Measurements from ENCODE around the gene TMEM138. TPM values are rescaled to one million over a fixed set of nuclear protein-coding genes. Genes with fewer than 3 reads are reported as not detected.
"Not testable (repeated sequence)": the region's sequence is repeated elsewhere in the genome, so short reads cannot be mapped to it uniquely, and the experiment has no call there.

Gene TMEM138
- total RNA-seq, 2 experiments from 2014 or later, result 48.3 to 60.6 TPM

- DNase-seq (no peak), ATAC-seq (no peak)
- H3K4me3 Mint-ChIP-seq, result no peak overlapping the region
- no peaks in the 10 kb centered on the region for H3K9me3 Mint-ChIP-seq (ENCODE audit: low read depth)
- H3K4me1 Mint-ChIP-seq, result no peaks in the 10 kb centered on the region
- H3K27ac Mint-ChIP-seq, result no peak overlapping the region
- CTCF ChIA-PET, result interaction anchor here (1.2 kb wide), 1 partner anchor 41 kb away, joined by 3 read pairs; no protein-coding TSS in a partner anchor
- H3K27me3 Mint-ChIP-seq, result no peaks in the 10 kb centered on the region
- H3K36me3 Mint-ChIP-seq, result peaks cover 19% of the 10 kb centered on the region
These were observed 15.4 kb downstream of the TMEM138 start for GRCh38 chr11:61377461-61378160.

- CTCF ChIA-PET, result interaction anchor here (1.2 kb wide), 1 partner anchor 16 kb away, joined by 4 read pairs; the partner anchor contains the start of gene TMEM138
- Mint-ChIP-seq H3K4me1 (no peaks in the 10 kb centered on the region), H3K36me3 (peaks cover 16% of the 10 kb centered on the region), H3K4me3 (no peak overlapping the region), H3K9me3 (ENCODE audit: low read depth) (no peaks in the 10 kb centered on the region), H3K27ac (no peak overlapping the region), H3K27me3 (no peaks in the 10 kb centered on the region)
- no peak for DNase-seq
- no peak for ATAC-seq
These were observed 16.6 kb downstream of the TMEM138 start for GRCh38 chr11:61378713-61379313.

- no peaks in the 10 kb centered on the region for H3K9me3 Mint-ChIP-seq (ENCODE audit: low read depth)
- no peaks in the 10 kb centered on the region for H3K27me3 Mint-ChIP-seq
- ATAC-seq (no peak), DNase-seq (no peak)
- CTCF ChIA-PET, result interaction anchor here (0.7 to 1.0 kb wide), 3 partner anchors 39 to 90 kb away, joined by 3 to 5 read pairs (median 4); no protein-coding TSS in a partner anchor
- H3K4me3 Mint-ChIP-seq, result no peak overlapping the region
- H3K36me3 Mint-ChIP-seq, result peaks cover 4% of the 10 kb centered on the region
- H3K27ac Mint-ChIP-seq, result no peak overlapping the region
- peaks cover 5% of the 10 kb centered on the region for H3K4me1 Mint-ChIP-seq
These were observed 18.7 kb downstream of the TMEM138 start for GRCh38 chr11:61380884-61381283.

GRCh38 chr11:61383859-61384258, 21.7 kb downstream of the TMEM138 start:
- not testable (repeated sequence) for H3K9me3 Mint-ChIP-seq (ENCODE audit: low read depth); H3K27me3 Mint-ChIP-seq
- CTCF ChIA-PET, result interaction anchor here (1.2 to 8.1 kb wide), 7 partner anchors 9 to 131 kb away, joined by 4 to 261 read pairs (median 18); partner anchors contain the start of genes CYB561A3, DDB1, TKFC and TMEM138

GRCh38 chr11:61384271-61385242, 22.4 kb downstream of the TMEM138 start:
- no peak overlapping the region for H3K27ac Mint-ChIP-seq
- H3K27me3 Mint-ChIP-seq, result no peaks in the 10 kb centered on the region
- DNase-seq (no peak), ATAC-seq (no peak)
- no peak overlapping the region for H3K4me3 Mint-ChIP-seq
- peaks cover 5% of the 10 kb centered on the region for H3K4me1 Mint-ChIP-seq
- no peaks in the 10 kb centered on the region for H3K9me3 Mint-ChIP-seq (ENCODE audit: low read depth)
- CTCF ChIA-PET, result interaction anchor here (0.8 to 8.1 kb wide), 26 partner anchors 10 to 554 kb away, joined by 3 to 261 read pairs (median 12); partner anchors contain the start of genes CPSF7, CYB561A3, DDB1 and SDHAF2
- H3K36me3 Mint-ChIP-seq, result no peaks in the 10 kb centered on the region

More at GRCh38 chr11:61383859-61384258, 21.7 kb downstream of the TMEM138 start:
- H3K4me1 Mint-ChIP-seq, DNase-seq, H3K4me3 Mint-ChIP-seq, ATAC-seq, H3K36me3 Mint-ChIP-seq, H3K27ac Mint-ChIP-seq: not testable (repeated sequence)

GRCh38 chr11:61390161-61390560, 28.0 kb downstream of the TMEM138 start:
- peaks cover 28% of the 10 kb centered on the region for H3K4me1 Mint-ChIP-seq
- H3K4me3 Mint-ChIP-seq, result no peak overlapping the region
- DNase-seq (no peak), ATAC-seq (no peak)
- H3K27me3 Mint-ChIP-seq, result no peaks in the 10 kb centered on the region
- no peak overlapping the region for H3K27ac Mint-ChIP-seq
- CTCF ChIA-PET, result interaction anchor here (0.7 to 7.6 kb wide), 2 partner anchors 55 to 81 kb away, joined by 3 to 71 read pairs; no protein-coding TSS in a partner anchor
- H3K9me3 Mint-ChIP-seq (ENCODE audit: low read depth), result no peaks in the 10 kb centered on the region
- peaks cover 9% of the 10 kb centered on the region for H3K36me3 Mint-ChIP-seq

GRCh38 chr11:61392981-61393595, 30.9 kb downstream of the TMEM138 start:
- no peaks in the 10 kb centered on the region for H3K9me3 Mint-ChIP-seq (ENCODE audit: low read depth)
- ATAC-seq (no peak), DNase-seq (no peak)
- CTCF ChIA-PET, result interaction anchor here (0.8 to 7.6 kb wide), 10 partner anchors 7 to 354 kb away, joined by 3 to 71 read pairs (median 10); partner anchors contain the start of genes CPSF7, CYB561A3, SDHAF2 and TMEM138
- H3K27me3 Mint-ChIP-seq, result no peaks in the 10 kb centered on the region
- H3K4me1 Mint-ChIP-seq, result peaks cover 22% of the 10 kb centered on the region
- peak overlapping the region; percentile 90 for H3K4me3 Mint-ChIP-seq
- peak overlapping the region; percentile 96 for H3K27ac Mint-ChIP-seq
- H3K36me3 Mint-ChIP-seq, result peaks cover 20% of the 10 kb centered on the region

- H3K36me3 Mint-ChIP-seq, result peaks cover 35% of the 10 kb centered on the region
- ATAC-seq, result no peak
- H3K27ac Mint-ChIP-seq, result no peak overlapping the region
- H3K27me3 Mint-ChIP-seq, result no peaks in the 10 kb centered on the region
- DNase-seq, result no peak
- H3K4me3 Mint-ChIP-seq, result no peak overlapping the region
- no peaks in the 10 kb centered on the region for H3K4me1 Mint-ChIP-seq
- CTCF ChIA-PET, result interaction anchor here (0.5 to 5.1 kb wide), 5 partner anchors 8 to 65 kb away, joined by 5 to 21 read pairs (median 11); partner anchors contain the start of gene TMEM216
- H3K9me3 Mint-ChIP-seq (ENCODE audit: low read depth), result no peaks in the 10 kb centered on the region
These were observed 39.0 kb downstream of the TMEM138 start for GRCh38 chr11:61401173-61401572.

GRCh38 chr11:61401573-61401972, 39.4 kb downstream of the TMEM138 start:
- H3K4me3 Mint-ChIP-seq, result no peak overlapping the region
- ATAC-seq, result no peak
- CTCF ChIA-PET, result interaction anchor here (1.9 to 5.1 kb wide), 4 partner anchors 9 to 65 kb away, joined by 9 to 21 read pairs (median 12); partner anchors contain the start of gene TMEM216
- peaks cover 38% of the 10 kb centered on the region for H3K36me3 Mint-ChIP-seq
- no peaks in the 10 kb centered on the region for H3K4me1 Mint-ChIP-seq
- no peak overlapping the region for H3K27ac Mint-ChIP-seq
- no peak for DNase-seq
- H3K9me3 Mint-ChIP-seq (ENCODE audit: low read depth), result no peaks in the 10 kb centered on the region
- no peaks in the 10 kb centered on the region for H3K27me3 Mint-ChIP-seq

GRCh38 chr11:61403658-61404057, 41.5 kb downstream of the TMEM138 start:
- CTCF ChIA-PET, result no interaction called here
- ATAC-seq, result no peak

GRCh38 chr11:61404103-61404502, 41.9 kb downstream of the TMEM138 start:
- Mint-ChIP-seq H3K27ac (no peak overlapping the region), H3K4me3 (no peak overlapping the region), H3K4me1 (no peaks in the 10 kb centered on the region), H3K9me3 (ENCODE audit: low read depth) (no peaks in the 10 kb centered on the region), H3K36me3 (peaks cover 46% of the 10 kb centered on the region), H3K27me3 (no peaks in the 10 kb centered on the region)
- CTCF ChIA-PET, result no interaction called here
- ATAC-seq, result no peak
- DNase-seq, result no peak

More at GRCh38 chr11:61403658-61404057, 41.5 kb downstream of the TMEM138 start:
- H3K4me3 Mint-ChIP-seq, result no peak overlapping the region
- no peaks in the 10 kb centered on the region for H3K27me3 Mint-ChIP-seq
- H3K9me3 Mint-ChIP-seq (ENCODE audit: low read depth), result no peaks in the 10 kb centered on the region
- no peaks in the 10 kb centered on the region for H3K4me1 Mint-ChIP-seq
- DNase-seq, result no peak
- no peak overlapping the region for H3K27ac Mint-ChIP-seq
- peaks cover 47% of the 10 kb centered on the region for H3K36me3 Mint-ChIP-seq

- Mint-ChIP-seq H3K9me3 (ENCODE audit: low read depth) (no peaks in the 10 kb centered on the region), H3K27me3 (no peaks in the 10 kb centered on the region), H3K4me1 (no peaks in the 10 kb centered on the region), H3K27ac (no peak overlapping the region), H3K36me3 (peaks cover 48% of the 10 kb centered on the region), H3K4me3 (no peak overlapping the region)
- ATAC-seq (no peak), DNase-seq (no peak)
- CTCF ChIA-PET, result interaction anchor here (3.6 kb wide), 1 partner anchor 19 kb away, joined by 14 read pairs; no protein-coding TSS in a partner anchor
These were observed 42.5 kb downstream of the TMEM138 start for GRCh38 chr11:61404641-61405040.
